BLaER1 (cell line): ENCODE measurements around the gene PHYHD1.

Experiments used
- H3K27ac ChIP-seq: shearing (Covaris generic); formaldehyde crosslinking; 2 replicates; pipeline ENCODE4 v1.8.1; 2022
- H3K27me3 ChIP-seq: shearing (Covaris generic); formaldehyde crosslinking; 2 replicates; pipeline ENCODE4 v1.8.1; 2022
- H3K36me3 ChIP-seq: shearing (Covaris generic); formaldehyde crosslinking; 2 replicates; pipeline ENCODE4 v1.8.1; 2022
- H3K4me1 ChIP-seq: shearing (Covaris generic); formaldehyde crosslinking; 2 replicates; pipeline ENCODE4 v1.8.1; 2022
- H3K4me2 ChIP-seq: shearing (Covaris generic); formaldehyde crosslinking; 2 replicates; pipeline ENCODE4 v1.8.1; 2022
- H3K4me3 ChIP-seq: shearing (Covaris generic); formaldehyde crosslinking; 2 replicates; pipeline ENCODE4 v1.8.1; 2022
- H3K9ac ChIP-seq: shearing (Covaris generic); formaldehyde crosslinking; 2 replicates; pipeline ENCODE4 v1.8.1; 2022
- H3K9me3 ChIP-seq: shearing (Covaris generic); formaldehyde crosslinking; 2 replicates; pipeline ENCODE4 v1.8.1; 2022
- H4K20me1 ChIP-seq: shearing (Covaris generic); formaldehyde crosslinking; 2 replicates; pipeline ENCODE4 v1.8.1; 2022
- Cebpa-rat ChIP-seq: shearing (Covaris generic); IDR thresholded peaks from 2 replicates; pipeline ENCODE4 v1.8.1; 2022

The PHYHD1 gene

DNA sequence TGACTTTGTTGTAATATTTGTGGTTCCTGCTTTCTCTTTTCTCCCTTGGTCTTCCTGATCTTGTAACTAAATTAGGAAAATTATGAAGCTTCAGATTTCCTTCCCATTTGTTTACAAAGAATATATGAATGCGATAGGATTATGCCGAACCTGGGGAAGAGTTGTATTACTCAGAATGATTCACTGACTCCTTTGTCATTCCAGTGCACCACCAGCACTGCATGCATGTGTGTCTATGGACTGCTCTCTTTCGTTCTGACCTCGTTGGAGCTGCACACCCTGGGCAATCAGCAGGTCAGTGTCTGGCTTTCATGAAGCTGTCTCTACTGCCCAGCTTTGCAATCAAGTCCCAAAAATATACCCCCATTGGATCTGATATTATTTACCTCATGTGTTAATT lies 52.2 kb downstream of the PHYHD1 start:
- H3K4me1 ChIP-seq, result no peaks in the 10 kb centered on the region
- H3K9ac ChIP-seq, result no peak overlapping the region
- H4K20me1 ChIP-seq, result no peaks in the 10 kb centered on the region
- no peaks in the 10 kb centered on the region for H3K9me3 ChIP-seq
- TF ChIP-seq Cebpa-rat, result no peak
- peaks cover 100% of the 10 kb centered on the region for H3K36me3 ChIP-seq
- H3K4me3 ChIP-seq, result no peak overlapping the region
- H3K4me2 ChIP-seq, result no peak overlapping the region
- H3K27me3 ChIP-seq, result no peaks in the 10 kb centered on the region
- no peak overlapping the region for H3K27ac ChIP-seq

DNA sequence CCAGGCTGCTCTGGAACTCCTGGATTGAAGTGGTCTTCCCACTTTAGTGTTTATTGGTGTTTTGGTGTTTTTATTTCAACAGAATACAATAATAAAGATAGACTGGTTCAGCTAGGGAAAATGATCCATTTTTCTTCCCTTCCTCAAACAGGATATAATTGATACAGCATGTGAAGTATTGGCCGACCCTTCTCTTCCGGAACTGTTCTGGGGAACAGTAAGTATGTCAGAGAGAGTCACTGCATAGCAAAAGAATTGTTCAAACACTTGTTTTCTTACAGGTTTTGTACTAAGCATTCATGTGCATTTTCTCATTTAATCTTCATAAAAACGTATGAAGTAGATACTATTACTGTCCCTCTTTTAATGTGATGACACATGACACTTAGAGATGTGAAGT lies 58.3 kb downstream of the PHYHD1 start:
- Histone ChIP-seq H3K4me1 (no peaks in the 10 kb centered on the region), H3K36me3 (peaks cover 100% of the 10 kb centered on the region), H3K4me2 (no peak overlapping the region), H3K27me3 (no peaks in the 10 kb centered on the region), H3K9ac (no peak overlapping the region), H3K27ac (no peak overlapping the region), H3K9me3 (no peaks in the 10 kb centered on the region), H4K20me1 (no peaks in the 10 kb centered on the region), H3K4me3 (no peak overlapping the region)
- TF ChIP-seq Cebpa-rat, result no peak

DNA sequence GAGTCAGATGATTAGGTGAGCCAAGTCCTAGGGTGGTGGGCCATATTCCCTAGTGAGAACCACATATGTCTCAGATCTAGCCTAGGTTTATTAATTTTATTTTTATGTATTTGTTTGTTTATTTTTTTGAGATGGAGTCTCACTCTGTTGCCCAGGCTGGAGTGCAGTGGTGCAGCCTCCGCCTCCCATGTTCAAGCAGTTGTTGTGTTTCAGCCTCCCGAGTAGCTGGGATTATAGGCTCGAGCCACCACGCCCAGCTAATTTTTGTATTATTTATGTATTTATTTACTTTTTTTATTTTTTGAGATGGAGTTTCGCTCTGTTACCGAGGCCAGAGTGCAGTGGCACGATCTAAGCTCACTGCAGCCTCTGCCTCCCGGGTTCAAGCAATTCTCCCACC lies 62.8 kb downstream of the PHYHD1 start:
- no peak overlapping the region for H3K9ac ChIP-seq
- no peaks in the 10 kb centered on the region for H3K27me3 ChIP-seq
- no peak overlapping the region for H3K27ac ChIP-seq
- no peak overlapping the region for H3K4me2 ChIP-seq
- TF ChIP-seq Cebpa-rat, result no peak
- no peaks in the 10 kb centered on the region for H3K9me3 ChIP-seq
- no peak overlapping the region for H3K4me3 ChIP-seq
- H3K4me1 ChIP-seq, result no peaks in the 10 kb centered on the region
- peaks cover 100% of the 10 kb centered on the region for H3K36me3 ChIP-seq
- H4K20me1 ChIP-seq, result no peaks in the 10 kb centered on the region

- TF ChIP-seq Cebpa-rat, result no peak
- Histone ChIP-seq H3K36me3 (peaks cover 99% of the 10 kb centered on the region), H3K9ac (no peak overlapping the region)
These were observed 65.9 kb downstream of the PHYHD1 start for GRCh38 chr9:128986671-128987070.

GRCh38 chr9:128987805-128988204 lies 67.0 kb downstream of the PHYHD1 start:
- Histone ChIP-seq H3K4me3 (no peak overlapping the region), H3K4me1 (peaks cover 41% of the 10 kb centered on the region), H3K27me3 (no peaks in the 10 kb centered on the region), H4K20me1 (no peaks in the 10 kb centered on the region), H3K4me2 (no peak overlapping the region), H3K27ac (no peak overlapping the region), H3K9ac (no peak overlapping the region), H3K9me3 (no peaks in the 10 kb centered on the region), H3K36me3 (peaks cover 98% of the 10 kb centered on the region)
- no peak for TF ChIP-seq Cebpa-rat

More at GRCh38 chr9:128986671-128987070, 65.9 kb downstream of the PHYHD1 start:
- Histone ChIP-seq H3K4me3 (no peak overlapping the region), H3K27me3 (no peaks in the 10 kb centered on the region), H4K20me1 (no peaks in the 10 kb centered on the region), H3K4me2 (no peak overlapping the region), H3K4me1 (peaks cover 30% of the 10 kb centered on the region), H3K27ac (no peak overlapping the region), H3K9me3 (no peaks in the 10 kb centered on the region)
